K562 (cell line): ENCODE results near the gene CSAD. TPM values are rescaled to one million over a fixed set of nuclear protein-coding genes. Genes with fewer than 3 reads are reported as not detected.

Source experiments
- ATAC-seq: fragments of 200-7000 bp; cut with Tn5 transposase; 3 replicates; pipeline ENCODE4 v1.9.1; 2020; ENCODE audit warnings: moderate library complexity
- BruUV-seq: library from RNA; stranded (reverse); fragments of 400-500 nt; replicated peaks from 2 replicates; lab custom pipeline; 2021; lab: Mats Ljungman, UMichigan
- CTCF ChIA-PET: fragments of 300-600 bp; formaldehyde crosslinking; extraction: SDS; loops from one replicate; lab custom pipeline; 2021; ENCODE audit warnings: low intra/inter-chr PET ratio; lab: Yijun Ruan, JAX
- POLR2A ChIA-PET: fragments of 300-600, 350-650 bp; sonication (Branson Sonifier 250); formaldehyde crosslinking; extraction: SDS; loops from one replicate; lab custom pipeline; 2021; ENCODE audit warnings: antibody characterized with exemption, inconsistent platforms; lab: Yijun Ruan, JAX
- DNase-seq, 4 experiments: peaks; one replicate each; pipeline versions ENCODE4 v3.0.0 to v3.0.0-alpha.2; 2011 to 2018; ENCODE audit warnings: low spot score in 3 of 4, mixed read lengths in 3 of 4; ENCODE audit errors: extremely low read depth in 1 of 4
- FAIRE-seq: peaks from 2 replicates; lab custom pipeline; 2011; peaks lifted over from hg19 to GRCh38; lab: Jason Lieb, UNC
- H2AFZ ChIP-seq: 2 replicates; pipeline ENCODE4 v1.6.0; 2011; ENCODE audit warnings: low read depth, low read length, control low read depth, inconsistent platforms
- H3K27ac ChIP-seq: fragments of 200-600 bp; 3 replicates; pipeline ENCODE4 v1.8.0; 2011; ENCODE audit warnings: low read depth, mild to moderate bottlenecking, control low read depth, inconsistent platforms, low read length, moderate library complexity, mixed read lengths; ENCODE audit errors: extremely low read depth
- H3K27me3 ChIP-seq, 2 experiments: fragments of 300-600 bp in 1 of 2; 2 replicates in 1 of 2; 3 replicates in 1 of 2; pipeline versions ENCODE4 v1.6.0 to v1.8.0; 2011; ENCODE audit warnings: inconsistent platforms in 2 of 2, low read length in 2 of 2, mild to moderate bottlenecking in 1 of 2, mixed read lengths in 1 of 2, moderate library complexity in 1 of 2; ENCODE audit not compliant: control insufficient read depth in 2 of 2, insufficient read depth in 2 of 2
- H3K36me3 ChIP-seq: fragments of 300-600 bp; 3 replicates; pipeline ENCODE4 v1.8.0; 2011; ENCODE audit warnings: mild to moderate bottlenecking, low read length, inconsistent platforms; ENCODE audit not compliant: control insufficient read depth, insufficient read depth
- H3K4me1 ChIP-seq, 2 experiments: fragments of 200-600 bp in 1 of 2; replicated peaks in 1 of 2; 2 replicates in 1 of 2; 3 replicates in 1 of 2; pipeline versions ENCODE4 v1.5.1 to v1.8.0; 2011; ENCODE audit warnings: inconsistent platforms in 2 of 2, low read length in 2 of 2, mild to moderate bottlenecking in 1 of 2, mixed read lengths in 1 of 2, moderate library complexity in 1 of 2; ENCODE audit not compliant: control insufficient read depth in 2 of 2, insufficient read depth in 2 of 2
- H3K4me2 ChIP-seq: 2 replicates; pipeline ENCODE4 v1.6.1; 2011; ENCODE audit warnings: low read length, control low read depth, inconsistent platforms, mixed read lengths; ENCODE audit not compliant: insufficient read depth
- H3K4me3 ChIP-seq: fragments of 200-600 bp; sonication (generic), shearing (Covaris generic); 2 replicates; pipeline ENCODE4 v1.5.1; 2016; ENCODE audit warnings: control low read depth, inconsistent platforms
- H3K79me2 ChIP-seq: fragments of 200-600 bp; 3 replicates; pipeline ENCODE4 v1.8.0; 2011; ENCODE audit warnings: low read length, inconsistent platforms; ENCODE audit not compliant: control insufficient read depth, insufficient read depth
- H3K9ac ChIP-seq, 2 experiments: 2 replicates each; pipeline versions ENCODE4 v1.6.0 to v1.6.1; 2011; ENCODE audit warnings: low read depth in 2 of 2, low read length in 2 of 2, control low read depth in 1 of 2, inconsistent platforms in 1 of 2, mild to moderate bottlenecking in 1 of 2, mixed read lengths in 1 of 2; ENCODE audit not compliant: insufficient read depth in 1 of 2
- H3K9me1 ChIP-seq: one replicate; pipeline ENCODE4 v1.6.0; 2011; ENCODE audit warnings: inconsistent platforms, mild to moderate bottlenecking, low read length, moderate library complexity; ENCODE audit not compliant: control insufficient read depth, insufficient read depth
- H3K9me3 ChIP-seq: replicated peaks from 2 replicates; pipeline ENCODE4 v1.5.1; 2011; ENCODE audit warnings: low read depth, low read length, inconsistent platforms; ENCODE audit not compliant: control insufficient read depth, insufficient read depth
- H4K20me1 ChIP-seq: replicated peaks from 2 replicates; pipeline ENCODE4 v1.6.1; 2011; ENCODE audit warnings: low read length, inconsistent platforms, mixed read lengths; ENCODE audit not compliant: control insufficient read depth, insufficient read depth
- MEIS2 ChIP-seq: fragments of 450-650 bp; IDR thresholded peaks from 2 replicates; pipeline ENCODE4 v1.6.1; 2014; ENCODE audit warnings: mild to moderate bottlenecking; ENCODE audit not compliant: partially characterized antibody
- NFATC3 ChIP-seq: fragments of 450-650 bp; IDR thresholded peaks from 2 replicates; pipeline ENCODE4 v1.6.1; 2017; ENCODE audit warnings: mild to moderate bottlenecking
- PBX2 ChIP-seq, 2 experiments: IDR thresholded peaks in 1 of 2; conservative IDR thresholded peaks in 1 of 2; 2 replicates each; pipeline ENCODE4 v1.6.1; 2016; ENCODE audit warnings: low read depth in 2 of 2, mild to moderate bottlenecking in 1 of 2, missing compliant biosample characterization in 1 of 2, missing genetic modification characterization in 1 of 2, moderate library complexity in 1 of 2
- PKNOX1 ChIP-seq: fragments of 450-650 bp; IDR thresholded peaks from 2 replicates; pipeline ENCODE4 v1.6.1; 2016
- SIN3B ChIP-seq: fragments of 450-650 bp; IDR thresholded peaks from 2 replicates; pipeline ENCODE4 v1.6.1; 2017; ENCODE audit warnings: low read depth, mild to moderate bottlenecking, moderate library complexity
- WGBS: fragments of 100-300 bp; shearing (Covaris generic); methylation state at CpG from one replicate; pipeline ENCODE4 v1.1.6; 2016; ENCODE audit warnings: low coverage, mixed read lengths; ENCODE audit not compliant: insufficient coverage; ENCODE audit errors: missing lambda C conversion rate; 5-methylcytosine and 5-hydroxymethylcytosine counted together
- in situ Hi-C: fragments of 300-500 bp; cut with MboI; formaldehyde crosslinking; loops from 4 replicates; pipeline ENCODE4 v1.15.0; 2018; ENCODE audit warnings: inconsistent platforms, mixed read lengths
- intact Hi-C: fragments of 100-400 bp; cut with micrococcal nuclease; formaldehyde crosslinking; loops from 2 replicates; pipeline ENCODE4 v1.14.2; 2022
- polyA plus RNA-seq, 8 experiments: library from polyadenylated mRNA; depleted of rRNA in 4 of 8; stranded (reverse) in 5 of 8; unstranded in 3 of 8; fragments of >200 nt; fragmentation: Nextera tagmentation in 2 of 8; fragmentation: Illumina TruSeq in 1 of 8; extraction: Ambion mirVana in 2 of 8; extraction: Trizol in 1 of 8; gene quantifications; 2 replicates each; pipeline versions ENCODE4 v1.2.1 to v1.2.3, GENCODE V29; 2011 to 2014; ENCODE audit warnings: inconsistent platforms in 1 of 8, missing spikeins in 1 of 8
- total RNA-seq, 7 experiments: library from RNA; depleted of rRNA in 6 of 7; stranded (reverse); fragments of >200 nt in 6 of 7; fragmentation: Illumina TruSeq in 2 of 7; extraction: Trizol in 2 of 7; gene quantifications; 2 replicates each; pipeline versions ENCODE4 v1.2.1 to v1.2.3, GENCODE V29; 2011 to 2021; ENCODE audit warnings: low replicate concordance in 1 of 7

The CSAD gene
- total and polyA plus RNA-seq, 9 of the 15 experiments (the other 6 are each of a cell fraction or from before 2014, with no cell fraction given) = 1.8 to 19.6 (median 8.1) TPM

GRCh38 chr12:53194973-53195372 lies 14.2 kb upstream of the CSAD start:
- in situ Hi-C loops (no loop called here), intact Hi-C loops (no loop called here)
- no peak for DNase-seq
- Histone ChIP-seq H3K9me1 (no peaks in the 10 kb centered on the region), H3K27me3 (no peaks in the 10 kb centered on the region), H2AFZ (no peak overlapping the region), H3K4me3 (no peak overlapping the region), H4K20me1 (peaks cover 4% of the 10 kb centered on the region; the same call in 1 of the 2 replicates), H3K27ac (no peak overlapping the region), H3K36me3 (peaks cover 7% of the 10 kb centered on the region; the same call in 1 of the 3 replicates), H3K4me1 (peaks cover 13 to 21% of the 10 kb centered on the region in 2 experiments; a peak in 4 of 5 replicates), H3K9ac (no peak overlapping the region), H3K79me2 (no peaks in the 10 kb centered on the region), H3K9me3 (no peaks in the 10 kb centered on the region), H3K4me2 (no peak overlapping the region)
- ChIA-PET CTCF (interaction anchor here (0.6 kb wide), 1 partner anchor 382 kb away, joined by 3 read pairs; no protein-coding TSS in a partner anchor), POLR2A (interaction anchor here (0.5 to 1.9 kb wide), 7 partner anchors 8 to 311 kb away, joined by 3 to 8 read pairs (median 4); partner anchors contain the start of genes AAAS and ITGB7)
- 28% methylated on average over 1 of the region's 1 CpG for WGBS
- no TSS peak for BruUV-seq
- peak; percentile 57 for FAIRE-seq
- no peak for ATAC-seq
- TF ChIP-seq PBX2 (CRISPR knock-in tag; IDR thresholded peaks at IDR 0.05; ENCODE audit: low read depth) = no peak
- 0 out of 2 replicates have a peak, but pooled peaks have one; percentile 28 for TF ChIP-seq PBX2 (tag; conservative IDR thresholded peaks at IDR 0.05; ENCODE audit: low read depth)
- TF ChIP-seq PKNOX1 = peak; percentile 64; the same call in 1 of the 2 replicates
- TF ChIP-seq SIN3B = no peak
- TF ChIP-seq NFATC3 = no peak
- TF ChIP-seq MEIS2 = peak; percentile 66
